ENCODE data around the gene AKR1D1. TPM values are rescaled to one million over a fixed set of nuclear protein-coding genes. Genes with fewer than 3 reads are reported as not detected.

AKR1D1 gene
- polyA plus RNA-seq, 2 of the 4 experiments (the other 2 are of a cell fraction): 0.06 TPM; not detected in 1

DNA sequence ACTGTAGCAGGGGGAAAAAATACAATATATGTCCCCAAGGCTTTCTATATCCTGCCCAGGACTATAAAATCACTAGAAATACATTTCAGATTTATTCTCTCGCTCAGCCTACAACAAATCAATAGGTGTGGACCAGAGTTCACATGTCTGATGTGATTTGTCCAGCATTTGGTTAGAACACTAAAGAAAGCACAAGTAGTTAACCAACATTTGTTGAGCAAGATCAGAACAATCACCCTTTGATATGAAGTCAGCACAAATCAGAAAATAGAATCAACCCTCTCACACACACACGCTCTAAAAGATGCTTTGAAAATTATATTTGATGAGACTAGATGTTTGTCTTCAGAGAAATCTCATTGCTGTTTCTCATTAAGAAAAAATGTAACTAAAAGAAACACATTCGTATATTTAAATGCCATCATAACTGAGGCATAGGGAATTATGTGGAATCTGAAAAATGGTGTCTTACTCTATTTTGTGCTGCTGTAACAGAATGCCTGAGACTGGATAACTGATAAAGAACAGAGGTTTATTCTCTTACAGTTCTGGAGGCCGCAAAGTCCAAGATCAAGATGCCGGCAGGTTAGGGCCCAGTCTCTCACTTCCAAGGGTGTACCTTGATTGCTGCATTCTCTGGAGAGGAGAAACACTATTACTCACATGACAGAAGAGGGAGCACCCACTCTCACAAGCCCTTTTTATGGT, 10.5 kb downstream of the AKR1D1 start:
- TF ChIP-seq TFCP2L1 (CRISPR knock-in tag; IDR thresholded peaks at IDR 0.05): no peak
- no peak for TF ChIP-seq NFE2L2 (conservative IDR thresholded peaks at IDR 0.05; ENCODE audit: low read length)
- no peak for TF ChIP-seq JUNB (IDR thresholded peaks at IDR 0.05)
- no peak for TF ChIP-seq KDM5A (IDR thresholded peaks at IDR 0.05)
- TF ChIP-seq CBX2 (IDR thresholded peaks at IDR 0.05; ENCODE audit: borderline replicate concordance, low read depth): no peak
- no peak for TF ChIP-seq CBX8 (IDR thresholded peaks at IDR 0.05)
- no peak for TF ChIP-seq EHF (CRISPR knock-in tag; IDR thresholded peaks at IDR 0.05)
- TF ChIP-seq ELK1 (IDR thresholded peaks at IDR 0.05; ENCODE audit: low read depth, low read length): no peak
- no peak for TF ChIP-seq USF2 (IDR thresholded peaks at IDR 0.05)
- no peak for TF ChIP-seq EP300 (IDR thresholded peaks at IDR 0.05)
- no peak for TF ChIP-seq HOXB5 (CRISPR knock-in tag; IDR thresholded peaks at IDR 0.05)
- no peak for TF ChIP-seq FOXS1 (CRISPR knock-in tag; IDR thresholded peaks at IDR 0.05)
- TF ChIP-seq BCL3 (IDR thresholded peaks at IDR 0.05): no peak
- no peak for TF ChIP-seq RCOR1 (IDR thresholded peaks at IDR 0.05; ENCODE audit: low read depth, low read length)
- TF ChIP-seq MYC (IDR thresholded peaks at IDR 0.05; ENCODE audit: borderline replicate concordance, low read length): no peak
- TF ChIP-seq TP53 (CRISPR knock-in tag; IDR thresholded peaks at IDR 0.05): no peak
- no peak for TF ChIP-seq JUN (IDR thresholded peaks at IDR 0.05)
- no peak for TF ChIP-seq FOSL2 (IDR thresholded peaks at IDR 0.05)
- TF ChIP-seq FOSL2 (CRISPR knock-in tag; IDR thresholded peaks at IDR 0.05): no peak
- TF ChIP-seq SREBF2 (IDR thresholded peaks at IDR 0.05): no peak
- DNase-seq (ENCODE audit: low read depth in 1 of 2, low spot score in 1 of 2) (no peak), ATAC-seq (no peak), FAIRE-seq (no peak)
- H3K9me3 ChIP-seq: no peaks in the 10 kb centered on the region
- H3K4me3 ChIP-seq: no peak overlapping the region
- WGBS (ENCODE audit: missing lambda C conversion rate): 68% methylated on average over 5 of the region's 5 CpGs
- H3K4me2 ChIP-seq: no peak overlapping the region
- ChIA-PET POLR2A (no interaction called here), CTCF (no interaction called here)
- H3K4me1 ChIP-seq: peaks cover 9% of the 10 kb centered on the region; the same call in 2 of the 3 replicates
- H3K27ac ChIP-seq: no peak overlapping the region

- no peaks in the 10 kb centered on the region for H3K9me3 ChIP-seq
- peak overlapping the region; percentile 33; the same call in 2 of the 3 replicates for H3K4me2 ChIP-seq
- peak; percentile 66 to 83; a peak in 4 of 6 replicates for ATAC-seq
- CTCF ChIA-PET: interaction anchor here (0.6 to 1.9 kb wide), 3 partner anchors 19 to 205 kb away, joined by 3 to 5 read pairs (median 4); no protein-coding TSS in a partner anchor
- 52% methylated on average over 9 of the region's 9 CpGs for WGBS (ENCODE audit: missing lambda C conversion rate)
- POLR2A ChIA-PET: interaction anchor here (0.6 to 0.7 kb wide), 3 partner anchors 12 to 87 kb away, joined by 4 read pairs; partner anchors contain the start of gene CREB3L2
- H3K4me3 ChIP-seq: no peak overlapping the region
- TF ChIP-seq FOSL2 (IDR thresholded peaks at IDR 0.05) (peak; percentile 55; the same call in 1 of the 2 replicates), FOSL2 (CRISPR knock-in tag; IDR thresholded peaks at IDR 0.05) (peak; percentile 71), JUNB (IDR thresholded peaks at IDR 0.05) (peak; percentile 67; the same call in 1 of the 2 replicates), CEBPB (IDR thresholded peaks at IDR 0.05) (peak; percentile 25 to 30; a peak in 2 of 4 replicates), CHD2 (IDR thresholded peaks at IDR 0.05; ENCODE audit: low read length, partially characterized antibody) (no peak)
- no peak for FAIRE-seq
- peak; percentile 30 to 33 for DNase-seq (ENCODE audit: low read depth in 1 of 2, low spot score in 1 of 2)
- peak overlapping the region; percentile 49 to 52; a peak in 4 of 6 replicates for H3K27ac ChIP-seq
- peaks cover 9% of the 10 kb centered on the region; the same call in 2 of the 3 replicates for H3K4me1 ChIP-seq
Observed at GRCh38 chr7:138089080-138089901, 13.0 kb downstream of the AKR1D1 start.
